ENCODE measurements around the gene RAD51D.
A peak's percentile ranks its signal among the peaks of the same experiment; 100 is the strongest.
"Not testable (repeated sequence)": the region's sequence is repeated elsewhere in the genome, so short reads cannot be mapped to it uniquely, and the experiment has no call there.

Gene RAD51D

GRCh38 chr17:35119370-35120165 lies at the start of gene RAD51D:
RAD51D (minus strand) TSS chr17:35119860; CDS start chr17:35119613, 247 bp downstream.
- peak; percentile 60 for DNase-seq

DNA sequence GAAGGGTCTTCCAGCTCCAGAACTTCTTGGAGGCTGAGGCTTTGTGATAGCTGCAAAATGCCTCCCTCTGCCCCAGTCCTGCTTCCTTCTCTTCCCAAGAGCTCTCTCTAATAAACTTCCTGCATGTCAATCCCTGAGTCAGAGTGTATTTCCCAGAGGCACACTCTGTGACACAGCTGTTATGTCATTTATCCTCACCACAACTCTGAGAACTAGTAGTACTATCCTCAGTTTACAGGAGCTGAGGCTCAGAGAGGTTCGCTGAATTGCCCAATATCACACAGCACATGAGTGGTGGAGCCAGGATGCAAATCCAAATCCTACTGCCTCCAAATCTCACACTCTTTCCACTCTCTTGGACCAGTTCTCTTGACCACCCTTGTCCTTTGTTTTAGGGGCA lies 48.0 kb upstream of the RAD51D start:
- DNase-seq: no peak

DNA sequence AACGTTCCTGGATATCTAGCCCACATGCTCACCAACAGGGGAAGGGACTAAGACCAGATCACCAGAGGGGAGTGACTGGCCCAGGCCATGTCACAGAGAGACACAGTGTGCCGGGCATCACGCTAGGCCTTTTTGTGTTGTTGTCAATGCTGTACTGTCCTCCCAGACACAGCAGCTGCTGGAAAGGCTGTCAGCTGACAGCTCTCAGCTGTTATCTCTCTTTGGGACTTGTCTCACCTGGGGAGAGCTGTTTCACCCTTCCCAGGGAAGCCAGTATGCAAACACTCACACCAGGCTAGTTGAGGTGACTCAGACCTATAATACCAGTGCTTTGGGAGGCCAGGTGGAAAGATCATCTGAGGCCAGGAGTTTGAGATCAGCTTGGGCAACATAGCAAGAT lies 47.4 kb upstream of the RAD51D start:
- DNase-seq: no peak

- no peak for DNase-seq
These were observed 46.9 kb upstream of the RAD51D start for GRCh38 chr17:35166526-35166925.

- no peak for DNase-seq
These were observed 45.1 kb upstream of the RAD51D start for GRCh38 chr17:35164716-35165115.

DNA sequence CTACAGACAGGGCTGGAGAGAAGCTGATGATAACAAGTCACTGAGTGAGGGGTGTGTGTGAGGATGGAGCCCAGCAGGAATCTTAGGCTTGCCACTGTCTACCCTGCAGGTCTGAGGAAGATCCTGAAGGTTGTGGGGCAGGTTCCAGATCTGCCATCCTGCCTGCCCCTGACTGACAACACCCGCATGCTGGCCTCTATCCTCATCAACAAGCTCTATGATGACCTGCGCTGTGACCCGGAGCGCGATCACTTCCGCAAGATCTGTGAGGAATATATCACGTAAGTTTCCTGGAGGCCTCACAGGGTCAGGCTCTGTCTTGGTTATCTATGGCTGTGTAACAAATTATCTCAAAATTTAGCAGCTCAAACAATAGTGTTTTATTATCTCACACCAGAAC lies 44.2 kb upstream of the RAD51D start:
- DNase-seq: no peak

DNA sequence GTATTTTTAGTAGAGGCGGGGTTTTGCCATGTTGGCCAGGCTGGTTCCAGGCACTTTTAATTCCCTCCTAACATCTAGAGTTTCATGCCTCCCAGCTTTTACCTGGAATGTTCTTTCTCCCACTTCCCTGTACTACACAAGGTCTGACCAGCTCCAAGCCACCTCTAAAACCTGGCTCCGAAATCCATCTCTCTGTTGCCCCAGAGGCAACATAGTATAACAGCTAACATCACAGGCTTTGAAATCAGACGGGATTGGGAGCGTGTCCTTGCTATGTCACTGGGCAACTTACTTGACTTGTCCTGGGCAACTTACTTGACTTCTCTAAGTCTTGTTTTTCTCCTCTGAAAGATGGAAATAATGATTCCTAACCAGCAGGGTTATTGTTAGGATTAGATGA lies 43.1 kb upstream of the RAD51D start:
- DNase-seq: no peak

- peak; percentile 59 for DNase-seq
These were observed 41.7 kb upstream of the RAD51D start for GRCh38 chr17:35161281-35161761.

- DNase-seq: peak; percentile 45
These were observed 40.9 kb upstream of the RAD51D start for GRCh38 chr17:35160354-35161201.

DNA sequence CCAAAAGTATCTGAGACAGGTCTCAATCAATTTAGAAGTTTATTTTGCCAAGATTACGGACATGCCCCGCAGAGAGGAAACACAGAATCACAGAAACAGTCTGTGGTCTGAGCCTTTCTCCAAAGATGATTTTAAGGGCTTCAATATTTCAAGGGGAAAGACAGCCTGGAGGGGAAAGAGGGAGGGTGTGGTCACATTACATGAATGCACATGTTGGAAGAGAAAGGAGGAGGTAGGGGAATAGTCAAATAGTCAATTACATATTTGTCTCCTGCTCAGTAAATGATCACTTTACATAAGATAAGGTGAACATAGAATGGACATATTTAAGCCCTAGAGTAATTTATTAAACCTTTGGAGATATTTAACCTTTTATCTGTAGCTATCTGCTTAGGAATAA lies 40.3 kb upstream of the RAD51D start:
- no peak for DNase-seq

GRCh38 chr17:35155246-35155645 lies 35.6 kb upstream of the RAD51D start:
- no peak for DNase-seq

- no peak for DNase-seq
These were observed 34.8 kb upstream of the RAD51D start for GRCh38 chr17:35154196-35155165.

- no peak for DNase-seq
These were observed 32.9 kb upstream of the RAD51D start for GRCh38 chr17:35152421-35153140.

- DNase-seq: not testable (repeated sequence)
These were observed 31.4 kb upstream of the RAD51D start for GRCh38 chr17:35151080-35151479.

DNA sequence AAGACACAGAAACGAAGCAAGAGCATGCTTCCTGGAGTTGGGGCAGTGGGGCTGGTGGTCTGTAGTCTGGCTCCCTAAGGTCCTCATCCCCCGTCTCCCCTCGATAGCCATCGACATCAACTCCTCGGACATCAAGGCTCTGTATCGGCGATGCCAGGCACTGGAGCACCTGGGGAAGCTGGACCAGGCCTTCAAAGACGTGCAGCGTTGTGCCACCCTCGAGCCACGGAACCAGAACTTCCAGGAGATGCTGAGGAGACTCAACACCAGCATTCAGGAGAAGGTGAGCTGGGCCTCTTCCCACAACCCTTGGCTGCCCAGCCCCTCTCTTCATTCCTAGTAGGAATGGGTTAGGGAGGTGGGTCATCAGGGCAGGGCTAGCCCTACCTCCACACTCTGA lies 30.3 kb upstream of the RAD51D start:
- no peak for DNase-seq

DNA sequence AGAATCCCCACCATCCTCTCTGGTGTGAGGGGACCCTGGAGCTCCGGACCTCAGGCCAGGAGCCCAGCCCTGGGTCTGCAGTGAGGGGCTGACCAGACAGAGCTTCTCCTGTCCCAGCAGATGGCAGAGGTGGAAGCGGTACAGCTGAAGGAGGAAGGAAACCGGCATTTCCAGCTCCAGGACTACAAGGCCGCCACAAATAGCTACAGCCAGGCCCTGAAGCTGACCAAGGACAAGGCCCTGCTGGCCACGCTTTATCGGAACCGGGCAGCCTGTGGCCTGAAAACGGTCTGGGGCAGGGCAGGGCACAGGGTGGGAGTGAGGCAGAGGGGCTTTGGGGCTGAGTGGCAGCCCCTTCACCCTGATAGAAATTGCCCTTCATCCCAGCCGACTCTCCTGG lies 28.5 kb upstream of the RAD51D start:
- DNase-seq: no peak

DNA sequence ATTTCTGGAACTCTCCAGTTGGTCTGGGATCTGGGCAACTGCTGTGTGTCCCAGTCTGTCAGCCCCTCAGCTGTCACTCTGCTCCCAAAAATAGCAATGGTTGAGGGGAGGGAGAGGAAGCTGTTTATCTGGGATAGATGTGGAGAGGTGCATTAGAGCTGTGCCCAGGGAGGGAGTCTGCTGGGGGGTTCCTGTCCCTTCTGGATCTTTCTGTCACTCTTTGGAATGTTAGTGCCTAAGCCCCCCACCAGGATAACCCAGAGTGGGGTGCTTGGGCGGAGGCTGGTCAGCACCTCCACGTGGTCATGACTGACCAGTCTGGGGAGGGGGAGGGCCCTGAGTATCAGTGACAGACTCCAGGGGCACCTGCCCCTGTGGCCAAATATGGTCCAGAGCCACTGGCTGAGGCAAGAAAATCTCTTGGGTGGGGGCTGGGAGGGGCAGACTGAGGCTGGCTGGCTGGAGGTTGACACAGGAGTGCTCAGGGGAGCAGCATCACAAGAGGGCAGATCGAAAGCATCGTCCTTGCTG lies 27.8 kb upstream of the RAD51D start, which contains the start of gene UNC45B:
TSS of gene UNC45B (plus strand) at position 443 of the 531 bp plus-strand sequence. CDS start 447 bp downstream, outside the sequence.
- DNase-seq: no peak

DNA sequence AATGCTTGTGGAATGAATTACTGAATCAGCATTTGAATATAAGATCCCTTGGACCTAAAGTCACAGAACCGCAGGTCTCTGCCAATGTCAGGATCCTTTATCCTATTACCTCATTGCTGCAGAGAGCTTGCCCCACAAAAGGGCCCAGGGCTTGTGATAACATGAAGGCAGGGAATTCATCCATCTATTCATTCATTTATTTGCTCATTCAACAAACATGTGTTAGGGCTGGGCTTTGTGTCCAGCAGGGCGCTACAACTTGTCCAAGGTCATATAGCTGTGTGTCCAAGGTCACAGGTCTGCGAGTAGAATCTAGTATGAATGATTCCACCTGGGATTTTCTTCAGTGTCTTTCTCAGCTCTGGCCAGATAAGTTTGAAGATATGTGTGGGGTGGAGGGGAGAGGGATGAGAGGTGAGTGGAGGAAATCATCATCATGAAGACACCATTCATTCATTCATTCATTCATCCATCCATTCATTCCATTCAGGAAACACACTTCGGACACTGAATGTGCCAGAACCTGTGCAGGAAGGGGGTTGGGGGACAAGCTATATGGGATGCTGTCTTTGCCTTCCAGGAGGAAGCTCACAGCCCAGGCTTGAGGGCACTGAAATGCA lies 26.7 kb upstream of the RAD51D start:
- DNase-seq: no peak

DNA sequence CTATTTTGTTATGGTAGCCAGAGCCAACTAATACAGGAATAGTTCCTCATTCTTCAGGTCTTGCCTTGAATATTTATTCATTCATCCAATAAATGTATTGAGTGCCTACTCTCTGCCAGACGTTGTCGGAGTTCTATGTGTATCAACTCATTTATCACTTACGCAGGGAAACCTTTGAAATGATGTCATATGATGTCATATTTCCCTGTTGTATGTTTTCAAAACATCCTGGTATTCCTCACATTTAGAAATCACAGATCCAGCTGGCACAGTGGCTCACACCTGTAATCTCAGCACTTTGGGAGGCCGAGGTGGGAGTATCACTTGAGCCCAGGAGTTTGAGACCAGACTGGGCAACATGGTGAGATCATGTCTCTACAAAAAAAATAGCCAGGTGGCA lies 25.2 kb upstream of the RAD51D start:
- no peak for DNase-seq

DNA sequence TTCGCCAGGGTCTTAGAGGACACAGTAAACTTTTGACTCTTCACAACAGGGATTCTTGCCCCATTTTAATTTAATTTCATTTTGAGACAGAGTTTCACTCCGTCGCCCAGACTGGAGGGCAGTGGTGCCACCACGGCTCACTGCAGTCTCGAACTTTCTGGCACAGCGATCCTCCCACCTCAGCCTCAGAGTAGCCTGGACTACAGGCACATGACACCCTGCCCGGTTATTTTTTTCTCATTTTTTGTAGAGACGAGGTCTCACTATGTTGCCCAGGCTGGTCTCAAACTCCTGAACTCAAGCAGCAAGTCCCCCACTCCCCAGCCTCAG lies 22.8 kb upstream of the RAD51D start:
- no peak for DNase-seq
